Osteoblast (primary cell): ENCODE results near the gene TRABD. TPM values are rescaled to one million over a fixed set of nuclear protein-coding genes. Genes with fewer than 3 reads are reported as not detected.

Experiments used
- DNase-seq: peaks from one replicate; pipeline ENCODE4 v3.0.0; 2011; ENCODE audit warnings: low spot score, mixed read lengths; ENCODE audit not compliant: insufficient read length; ENCODE audit errors: missing footprints
- H2AFZ ChIP-seq: 2 replicates; pipeline ENCODE4 v1.6.0; 2011; ENCODE audit warnings: mild to moderate bottlenecking, low read length
- H3K27ac ChIP-seq: 2 replicates; pipeline ENCODE4 v1.5.1; 2011; ENCODE audit warnings: mild to moderate bottlenecking, low read depth, low read length, moderate library complexity
- H3K27me3 ChIP-seq: 2 replicates; pipeline ENCODE4 v1.6.0; 2012; ENCODE audit warnings: mild to moderate bottlenecking, control low read depth, inconsistent platforms, low read length, moderate library complexity; ENCODE audit not compliant: insufficient read depth
- H3K36me3 ChIP-seq: 2 replicates; pipeline ENCODE4 v1.5.1; 2011; ENCODE audit warnings: mild to moderate bottlenecking, low read length, control low read depth, moderate library complexity; ENCODE audit not compliant: insufficient read depth
- H3K4me1 ChIP-seq: 2 replicates; pipeline ENCODE4 v1.5.1; 2011; ENCODE audit warnings: mild to moderate bottlenecking, low read length, control low read depth, moderate library complexity; ENCODE audit not compliant: insufficient read depth
- H3K4me2 ChIP-seq: 2 replicates; pipeline ENCODE4 v1.6.0; 2011; ENCODE audit warnings: mild to moderate bottlenecking, low read length; ENCODE audit not compliant: insufficient read depth
- H3K4me3 ChIP-seq: fragments of 200-600 bp; sonication (generic); 3 replicates; pipeline ENCODE4 v1.5.1; 2012; ENCODE audit warnings: mild to moderate bottlenecking, low read length, inconsistent platforms; ENCODE audit not compliant: insufficient read depth
- H3K79me2 ChIP-seq: 2 replicates; pipeline ENCODE4 v1.6.0; 2012; ENCODE audit warnings: mild to moderate bottlenecking, low read length, control low read depth, inconsistent platforms; ENCODE audit not compliant: insufficient read depth
- H3K9me3 ChIP-seq: 2 replicates; pipeline ENCODE4 v1.5.1; 2011; ENCODE audit warnings: low read depth, low read length, control low read depth
- H4K20me1 ChIP-seq: 2 replicates; pipeline ENCODE4 v1.6.0; 2012; ENCODE audit warnings: mild to moderate bottlenecking, low read length, control low read depth; ENCODE audit not compliant: insufficient read depth
- CTCF ChIP-seq: IDR thresholded peaks from 2 replicates; pipeline ENCODE4 v1.5.1; 2011; ENCODE audit warnings: mild to moderate bottlenecking, low read depth, low read length, moderate library complexity; ENCODE audit errors: extremely low read depth
- total RNA-seq: library from RNA; depleted of rRNA; stranded (reverse); fragments of >200 nt; gene quantifications from 2 replicates; pipeline ENCODE4 v1.2.3, GENCODE V29; 2012

TRABD gene
- total RNA-seq, 1 donor = 13.8 TPM

- H3K27ac ChIP-seq = no peak overlapping the region
- no peaks in the 10 kb centered on the region for H3K27me3 ChIP-seq
- no peaks in the 10 kb centered on the region for H3K4me1 ChIP-seq
- H2AFZ ChIP-seq = no peak overlapping the region
- no peak overlapping the region for H3K4me3 ChIP-seq
- TF ChIP-seq CTCF = no peak
- H3K36me3 ChIP-seq = peaks cover 64% of the 10 kb centered on the region
- no peaks in the 10 kb centered on the region for H3K9me3 ChIP-seq
- H4K20me1 ChIP-seq = peaks cover 20% of the 10 kb centered on the region
- DNase-seq = peak; percentile 96
- no peak overlapping the region for H3K4me2 ChIP-seq
- peaks cover 10% of the 10 kb centered on the region for H3K79me2 ChIP-seq
Measured at GRCh38 chr22:50218996-50219727, 33.4 kb downstream of the TRABD start.

- Histone ChIP-seq H3K79me2 (peaks cover 4% of the 10 kb centered on the region), H3K27me3 (no peaks in the 10 kb centered on the region), H2AFZ (no peak overlapping the region), H3K27ac (no peak overlapping the region), H3K4me3 (no peak overlapping the region), H3K36me3 (peaks cover 62% of the 10 kb centered on the region), H4K20me1 (peaks cover 17% of the 10 kb centered on the region), H3K4me1 (no peaks in the 10 kb centered on the region), H3K4me2 (no peak overlapping the region), H3K9me3 (no peaks in the 10 kb centered on the region)
- DNase-seq = peak; percentile 77
- TF ChIP-seq CTCF = no peak
Measured at GRCh38 chr22:50219800-50220602, 34.3 kb downstream of the TRABD start.

DNA sequence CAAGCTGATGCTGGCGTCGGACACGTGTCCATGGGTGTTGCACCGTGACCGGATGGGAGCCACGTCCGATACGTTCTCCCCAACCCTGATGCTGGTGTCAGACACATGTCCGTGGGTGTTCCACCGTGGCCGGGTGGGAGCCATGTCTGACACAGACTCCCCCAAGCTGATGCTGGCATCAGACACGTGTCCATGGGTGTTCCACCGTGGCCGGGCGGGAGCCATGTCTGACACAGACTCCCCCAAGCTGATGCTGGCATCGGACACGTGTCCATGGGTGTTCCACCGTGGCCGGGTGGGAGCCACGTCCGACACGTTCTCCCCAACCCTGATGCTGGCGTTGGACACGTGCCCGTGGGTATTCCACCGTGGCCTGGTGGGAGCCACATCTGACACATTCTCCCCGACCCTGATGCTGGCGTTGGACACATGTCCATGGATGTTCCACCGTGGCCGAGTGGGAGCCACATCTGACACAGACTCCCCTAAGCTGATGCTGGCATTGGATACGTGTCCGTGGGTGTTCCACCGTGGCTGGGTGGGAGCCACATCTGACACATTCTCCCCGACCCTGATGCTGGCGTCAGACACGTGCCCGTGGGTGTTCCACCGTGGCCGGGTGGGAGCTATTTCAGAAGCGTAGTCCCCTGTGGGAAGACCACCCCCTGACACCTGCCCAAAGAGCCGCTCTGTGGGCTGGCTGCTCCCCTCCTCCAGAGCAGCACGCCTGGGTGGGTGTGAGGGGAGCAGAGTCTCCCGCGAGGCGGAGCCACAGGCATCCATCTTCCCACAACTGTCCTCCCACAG is 35.1 kb downstream of the TRABD start:
- Histone ChIP-seq H3K36me3 (peaks cover 60% of the 10 kb centered on the region), H3K9me3 (no peaks in the 10 kb centered on the region), H2AFZ (no peak overlapping the region), H4K20me1 (peaks cover 10% of the 10 kb centered on the region), H3K4me2 (no peak overlapping the region), H3K4me1 (no peaks in the 10 kb centered on the region), H3K27me3 (no peaks in the 10 kb centered on the region), H3K79me2 (no peaks in the 10 kb centered on the region), H3K4me3 (no peak overlapping the region), H3K27ac (no peak overlapping the region)
- TF ChIP-seq CTCF = no peak
- peak; percentile 49 for DNase-seq
